Spleen (tissue), 11 donors: ENCODE results near the gene TYW3. TPM values are rescaled to one million over a fixed set of nuclear protein-coding genes. Genes with fewer than 3 reads are reported as not detected.
"Not testable (repeated sequence)": the region's sequence is repeated elsewhere in the genome, so short reads cannot be mapped to it uniquely, and the experiment has no call there.

Experiments
- DNase-seq: peaks from one replicate; pipeline ENCODE4 v3.0.0-alpha.2; 2020
- H3K27ac ChIP-seq, 8 donors: fragments of 200-600 bp; sonication (generic) in 7 of 8; 1 replicate in 4 of 8; 2 replicates in 4 of 8; pipeline versions ENCODE4 v1.5.0 to v1.8.0; 2016 to 2021; ENCODE audit warnings: inconsistent platforms in 4 of 8, mild to moderate bottlenecking in 4 of 8, moderate library complexity in 1 of 8
- H3K27me3 ChIP-seq, 7 donors: fragments of 200-600 bp; sonication (generic) in 6 of 7; replicated peaks in 1 of 7; 1 replicate in 4 of 7; 2 replicates in 3 of 7; pipeline versions ENCODE4 v1.5.0 to v1.8.0; 2016 to 2021; ENCODE audit warnings: inconsistent platforms in 3 of 7, mild to moderate bottlenecking in 1 of 7
- H3K36me3 ChIP-seq, 6 donors: fragments of 200-600 bp; sonication (generic) in 5 of 6; 1 replicate in 4 of 6; 2 replicates in 2 of 6; pipeline versions ENCODE4 v1.5.0 to v1.8.0; 2016 to 2021; ENCODE audit warnings: inconsistent platforms in 2 of 6
- H3K4me1 ChIP-seq, 6 donors: fragments of 200-600 bp; sonication (generic) in 5 of 6; 1 replicate in 3 of 6; 2 replicates in 3 of 6; pipeline versions ENCODE4 v1.5.0 to v1.8.0; 2016 to 2021; ENCODE audit warnings: inconsistent platforms in 3 of 6
- H3K4me3 ChIP-seq, 8 donors: fragments of 200-600 bp; sonication (generic) in 7 of 8; 1 replicate in 4 of 8; 2 replicates in 4 of 8; pipeline versions ENCODE4 v1.5.0 to v1.8.0; 2016 to 2021; ENCODE audit warnings: inconsistent platforms in 4 of 8, mild to moderate bottlenecking in 4 of 8, moderate library complexity in 2 of 8
- H3K9me3 ChIP-seq, 8 donors: fragments of 200-600 bp; sonication (generic) in 7 of 8; 1 replicate in 4 of 8; 2 replicates in 4 of 8; pipeline versions ENCODE4 v1.5.0 to v1.8.0; 2016 to 2021; ENCODE audit warnings: inconsistent platforms in 4 of 8
- CTCF ChIP-seq, 11 experiments: fragments of 200-600 bp in 7 of 11; fragments of 450-650 bp in 4 of 11; sonication (generic) in 4 of 11; IDR thresholded peaks in 8 of 11; conservative IDR thresholded peaks in 3 of 11; 1 replicate in 7 of 11; 2 replicates in 4 of 11; pipeline versions ENCODE4 v1.4.0 to v1.8.0; 2016 to 2021; ENCODE audit warnings: antibody characterized with exemption in 11 of 11, inconsistent platforms in 4 of 11, mild to moderate bottlenecking in 1 of 11
- POLR2A ChIP-seq, 3 donors: fragments of 450-650 bp; IDR thresholded peaks; one replicate each; pipeline ENCODE4 v1.5.1; 2017; ENCODE audit warnings: antibody characterized with exemption in 3 of 3, mild to moderate bottlenecking in 1 of 3
- POLR2AphosphoS5 ChIP-seq, 3 donors: sonication (generic); formaldehyde crosslinking; IDR thresholded peaks; one replicate each; pipeline ENCODE4 v1.5.1; 2017; ENCODE audit warnings: antibody characterized with exemption in 3 of 3
- WGBS, 5 donors: extraction: QIAGEN DNeasy Blood & Tissue Kit in 3 of 5; methylation state at CpG; one replicate each; pipeline versions ENCODE4 v1.1.5 to v1.1.7; 2013 to 2018; 5-methylcytosine and 5-hydroxymethylcytosine counted together
- intact Hi-C: fragments of 100-400 bp; cut with DNase I; formaldehyde crosslinking; loops from one replicate; pipeline ENCODE4 v1.15.0; 2023; ENCODE audit warnings: low total_unique reads
- polyA plus RNA-seq, 3 donors: library from polyadenylated mRNA; stranded (reverse); fragments of 200-250 nt; gene quantifications; one replicate each; pipeline ENCODE4 v1.2.1, GENCODE V29; 2013
- total RNA-seq, 7 donors: library from RNA; depleted of rRNA in 3 of 7; stranded (reverse); fragments of >200 nt in 3 of 7; fragmentation: NEBNext Ultra II Directional in 4 of 7; extraction: Animal tissue kit (Norgen Biotek cat#: 25700) in 4 of 7; gene quantifications; one replicate each; pipeline versions ENCODE4 v1.1.0 to v1.2.1, GENCODE V29; 2016 to 2021
- donor health status: healthy with polysubstance abuse.
- donor health status: DM: no; HTN: no; CAD: no; lungs with moderate emphysema.
- donor health status: DM: no; HTN: no; CAD: no.
- donor health status: Bipolar disorder and iron deficiency.
- donor health status: healthy.
- donor health status: DM: no; HTN: no; CAD: no.
- donor health status: DM: yes; HTN: yes; CAD: no.

TYW3 gene
- total and polyA plus RNA-seq, 10 donors = 11.5 to 19.2 (median 16.6) TPM

GRCh38 chr1:74737333-74737732, 4.4 kb downstream of the TYW3 start:
- WGBS, 5 donors = 83 to 98% (median 96%) methylated on average over 4 of the region's 4 CpGs
- H3K4me1 ChIP-seq = peaks cover 8 to 30% (median 21%) of the 10 kb centered on the region in 6 donors
- peaks cover 0 to 59% (median 42%) of the 10 kb centered on the region in 6 donors for H3K36me3 ChIP-seq
- H3K9me3 ChIP-seq = peaks cover 0 to 9% (median 4%) of the 10 kb centered on the region in 8 donors
- no peak overlapping the region for H3K27ac ChIP-seq
- H3K4me3 ChIP-seq = no peak overlapping the region
- intact Hi-C loops = no loop called here
- TF ChIP-seq POLR2A (IDR thresholded peaks at IDR 0.05) = no peak
- no peak for TF ChIP-seq CTCF (IDR thresholded peaks at IDR 0.05 in 8 of 11, conservative IDR thresholded peaks at IDR 0.05 in 3 of 11)
- no peak for TF ChIP-seq POLR2AphosphoS5 (IDR thresholded peaks at IDR 0.05)
- DNase-seq = no peak
- no peaks in the 10 kb centered on the region for H3K27me3 ChIP-seq

- H3K4me3 ChIP-seq, H3K27ac ChIP-seq, H3K4me1 ChIP-seq, H3K27me3 ChIP-seq, intact Hi-C loops, DNase-seq: not testable (repeated sequence)
- peaks cover 0 to 90% (median 60%) of the 10 kb centered on the region in 6 donors for H3K36me3 ChIP-seq
- 92 to 99% (median 93%) methylated on average over 12 to 13 of the region's 13 CpGs for WGBS, 5 donors
- peaks cover 0 to 17% (median 6%) of the 10 kb centered on the region in 8 donors for H3K9me3 ChIP-seq
Measured at GRCh38 chr1:74740307-74740980, 7.5 kb downstream of the TYW3 start.

- H3K27ac ChIP-seq = not testable (repeated sequence)
Measured at GRCh38 chr1:74745247-74745646, 12.3 kb downstream of the TYW3 start.

GRCh38 chr1:74748960-74749359, 16.0 kb downstream of the TYW3 start:
- DNase-seq = no peak
- intact Hi-C loops = no loop called here
- H3K27me3 ChIP-seq = no peaks in the 10 kb centered on the region
- H3K9me3 ChIP-seq = peaks cover 0 to 8% (median 1%) of the 10 kb centered on the region in 8 donors
- TF ChIP-seq POLR2A (IDR thresholded peaks at IDR 0.05) = no peak
- TF ChIP-seq POLR2AphosphoS5 (IDR thresholded peaks at IDR 0.05) = no peak
- TF ChIP-seq CTCF (IDR thresholded peaks at IDR 0.05 in 8 of 11, conservative IDR thresholded peaks at IDR 0.05 in 3 of 11) = no peak
- H3K4me1 ChIP-seq = no peaks in the 10 kb centered on the region
- H3K36me3 ChIP-seq = peaks cover 0 to 95% (median 65%) of the 10 kb centered on the region in 6 donors
- WGBS, 5 donors = 92 to 97% (median 94%) methylated on average over 1 of the region's 1 CpG
- H3K27ac ChIP-seq = no peak overlapping the region
- no peak overlapping the region for H3K4me3 ChIP-seq

More at GRCh38 chr1:74745247-74745646, 12.3 kb downstream of the TYW3 start:
- DNase-seq, intact Hi-C loops, H3K4me3 ChIP-seq, H3K4me1 ChIP-seq, H3K27me3 ChIP-seq: not testable (repeated sequence)
- Histone ChIP-seq H3K36me3 (peaks cover 0 to 95% (median 57%) of the 10 kb centered on the region in 6 donors), H3K9me3 (peaks cover 0 to 14% (median 5%) of the 10 kb centered on the region in 8 donors)
- 86 to 98% (median 95%) methylated on average over 6 of the region's 6 CpGs for WGBS, 5 donors

GRCh38 chr1:74753104-74753503, 20.2 kb downstream of the TYW3 start:
- 87 to 96% (median 93%) methylated on average over 2 of the region's 2 CpGs for WGBS, 5 donors
- H3K4me1 ChIP-seq = no peaks in the 10 kb centered on the region
- no peak overlapping the region for H3K4me3 ChIP-seq
- TF ChIP-seq POLR2AphosphoS5 (IDR thresholded peaks at IDR 0.05) (no peak), CTCF (IDR thresholded peaks at IDR 0.05 in 8 of 11, conservative IDR thresholded peaks at IDR 0.05 in 3 of 11) (no peak), POLR2A (IDR thresholded peaks at IDR 0.05) (no peak)
- intact Hi-C loops = no loop called here
- H3K27me3 ChIP-seq = no peaks in the 10 kb centered on the region
- no peak for DNase-seq
- H3K36me3 ChIP-seq = peaks cover 0 to 100% (median 83%) of the 10 kb centered on the region in 6 donors
- peaks cover 0 to 15% (median 3%) of the 10 kb centered on the region in 8 donors for H3K9me3 ChIP-seq
- no peak overlapping the region for H3K27ac ChIP-seq
